Measurements from ENCODE around the gene NCK2. TPM values are rescaled to one million over a fixed set of nuclear protein-coding genes. Genes with fewer than 3 reads are reported as not detected.
A peak's percentile ranks its signal among the peaks of the same experiment; 100 is the strongest.

NCK2 gene
- total RNA-seq, 1 experiment from 2014 or later = 75.4 TPM

DNA sequence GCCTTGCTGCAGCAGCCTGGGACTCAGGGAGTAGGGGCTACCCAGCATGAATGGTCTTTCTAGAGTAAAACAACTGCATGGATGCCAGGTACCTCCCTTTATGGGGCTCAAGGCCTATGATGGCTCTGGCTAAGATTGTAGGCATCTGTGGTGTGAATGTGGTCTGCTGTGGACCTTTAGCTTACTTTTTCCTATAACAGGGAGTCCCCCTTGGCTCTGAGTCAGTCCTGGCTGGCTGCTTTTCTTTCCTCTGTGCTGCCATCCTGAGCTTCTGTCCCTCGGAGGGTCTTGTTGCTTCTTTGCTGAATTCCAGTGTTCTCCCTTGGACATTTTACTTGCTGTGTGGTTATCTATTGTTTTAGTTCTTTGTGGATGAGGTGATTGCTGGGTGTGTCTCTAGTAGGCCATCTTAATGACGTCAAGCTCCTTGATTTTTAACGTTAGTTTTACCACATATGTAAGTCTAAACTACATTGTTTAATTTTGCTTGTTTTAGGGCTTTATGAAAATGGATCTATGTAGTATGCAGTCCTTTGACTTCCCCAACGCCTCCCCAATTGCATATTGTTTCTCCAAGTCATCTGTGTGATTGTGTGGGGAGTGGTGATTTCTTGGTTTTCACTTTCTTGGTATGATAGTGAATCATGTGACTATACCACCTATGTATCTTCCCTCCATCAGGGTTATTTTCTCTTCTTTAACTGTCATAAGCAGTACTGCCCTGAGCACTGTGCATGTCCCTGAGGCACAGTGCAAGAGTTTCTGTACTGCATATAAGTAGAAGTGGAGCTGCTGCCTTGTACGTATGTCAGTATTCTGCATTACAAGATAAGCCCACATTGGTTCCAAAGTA, 92.4 kb downstream of the NCK2 start:
- peaks cover 18% of the 10 kb centered on the region for H3K36me3 Mint-ChIP-seq
- CTCF ChIA-PET = interaction anchor here (1.1 kb wide), 1 partner anchor 68 kb away, joined by 3 read pairs; no protein-coding TSS in a partner anchor

DNA sequence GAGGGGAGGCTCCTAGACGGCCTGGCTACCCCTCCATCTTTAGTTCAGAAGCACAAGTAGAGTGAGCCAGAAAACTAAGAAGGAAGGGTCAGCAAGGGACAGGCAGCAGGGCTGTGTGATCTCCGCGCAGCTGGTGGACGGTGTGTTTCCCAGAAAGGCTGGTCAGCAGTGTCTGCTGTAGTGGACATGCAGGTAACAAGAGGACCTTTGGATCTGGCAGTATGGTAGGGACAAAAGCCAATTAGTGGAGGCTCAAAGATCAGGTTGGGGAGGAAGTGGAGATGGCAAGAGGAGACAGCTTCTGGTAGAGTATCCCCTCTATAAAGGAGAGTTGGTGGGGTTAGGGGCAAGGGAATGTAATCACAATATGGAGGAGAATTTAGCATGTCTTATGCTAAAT, 95.1 kb downstream of the NCK2 start:
- no peak for DNase-seq (ENCODE audit: low spot score)
- peaks cover 5% of the 10 kb centered on the region for H3K36me3 Mint-ChIP-seq
- no peaks in the 10 kb centered on the region for H3K27me3 Mint-ChIP-seq (ENCODE audit: low read depth)
- peak overlapping the region; percentile 47 for H3K27ac Mint-ChIP-seq
- H3K4me3 Mint-ChIP-seq = no peak overlapping the region
- no peak for ATAC-seq
- ChIA-PET CTCF (no interaction called here), POLR2A (no interaction called here)
- TF ChIP-seq ZNF121 (CRISPR knock-in tag; IDR thresholded peaks at IDR 0.05) (no peak), GABPB1 (CRISPR knock-in tag; IDR thresholded peaks at IDR 0.05) (no peak), CREM (CRISPR knock-in tag; IDR thresholded peaks at IDR 0.05) (no peak), TP53 (CRISPR knock-in tag; IDR thresholded peaks at IDR 0.05) (no peak)
- TF ChIP-seq, protein P1, sequence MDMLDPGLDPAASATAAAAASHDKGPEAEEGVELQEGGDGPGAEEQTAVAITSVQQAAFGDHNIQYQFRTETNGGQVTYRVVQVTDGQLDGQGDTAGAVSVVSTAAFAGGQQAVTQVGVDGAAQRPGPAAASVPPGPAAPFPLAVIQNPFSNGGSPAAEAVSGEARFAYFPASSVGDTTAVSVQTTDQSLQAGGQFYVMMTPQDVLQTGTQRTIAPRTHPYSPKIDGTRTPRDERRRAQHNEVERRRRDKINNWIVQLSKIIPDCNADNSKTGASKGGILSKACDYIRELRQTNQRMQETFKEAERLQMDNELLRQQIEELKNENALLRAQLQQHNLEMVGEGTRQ (CRISPR knock-in tag; IDR thresholded peaks at IDR 0.05) = no peak
- TF ChIP-seq, protein P2, sequence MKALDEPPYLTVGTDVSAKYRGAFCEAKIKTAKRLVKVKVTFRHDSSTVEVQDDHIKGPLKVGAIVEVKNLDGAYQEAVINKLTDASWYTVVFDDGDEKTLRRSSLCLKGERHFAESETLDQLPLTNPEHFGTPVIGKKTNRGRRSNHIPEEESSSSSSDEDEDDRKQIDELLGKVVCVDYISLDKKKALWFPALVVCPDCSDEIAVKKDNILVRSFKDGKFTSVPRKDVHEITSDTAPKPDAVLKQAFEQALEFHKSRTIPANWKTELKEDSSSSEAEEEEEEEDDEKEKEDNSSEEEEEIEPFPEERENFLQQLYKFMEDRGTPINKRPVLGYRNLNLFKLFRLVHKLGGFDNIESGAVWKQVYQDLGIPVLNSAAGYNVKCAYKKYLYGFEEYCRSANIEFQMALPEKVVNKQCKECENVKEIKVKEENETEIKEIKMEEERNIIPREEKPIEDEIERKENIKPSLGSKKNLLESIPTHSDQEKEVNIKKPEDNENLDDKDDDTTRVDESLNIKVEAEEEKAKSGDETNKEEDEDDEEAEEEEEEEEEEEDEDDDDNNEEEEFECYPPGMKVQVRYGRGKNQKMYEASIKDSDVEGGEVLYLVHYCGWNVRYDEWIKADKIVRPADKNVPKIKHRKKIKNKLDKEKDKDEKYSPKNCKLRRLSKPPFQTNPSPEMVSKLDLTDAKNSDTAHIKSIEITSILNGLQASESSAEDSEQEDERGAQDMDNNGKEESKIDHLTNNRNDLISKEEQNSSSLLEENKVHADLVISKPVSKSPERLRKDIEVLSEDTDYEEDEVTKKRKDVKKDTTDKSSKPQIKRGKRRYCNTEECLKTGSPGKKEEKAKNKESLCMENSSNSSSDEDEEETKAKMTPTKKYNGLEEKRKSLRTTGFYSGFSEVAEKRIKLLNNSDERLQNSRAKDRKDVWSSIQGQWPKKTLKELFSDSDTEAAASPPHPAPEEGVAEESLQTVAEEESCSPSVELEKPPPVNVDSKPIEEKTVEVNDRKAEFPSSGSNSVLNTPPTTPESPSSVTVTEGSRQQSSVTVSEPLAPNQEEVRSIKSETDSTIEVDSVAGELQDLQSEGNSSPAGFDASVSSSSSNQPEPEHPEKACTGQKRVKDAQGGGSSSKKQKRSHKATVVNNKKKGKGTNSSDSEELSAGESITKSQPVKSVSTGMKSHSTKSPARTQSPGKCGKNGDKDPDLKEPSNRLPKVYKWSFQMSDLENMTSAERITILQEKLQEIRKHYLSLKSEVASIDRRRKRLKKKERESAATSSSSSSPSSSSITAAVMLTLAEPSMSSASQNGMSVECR (CRISPR knock-in tag; IDR thresholded peaks at IDR 0.05; ENCODE audit: borderline replicate concordance) = no peak
- H3K9me3 Mint-ChIP-seq = peaks cover 4% of the 10 kb centered on the region
- H3K4me1 Mint-ChIP-seq = peaks cover 67% of the 10 kb centered on the region

More for the DNA sequence above, 92.4 kb downstream of the NCK2 start:
- H3K4me3 Mint-ChIP-seq = no peak overlapping the region
- TF ChIP-seq CREB1 (CRISPR knock-in tag; IDR thresholded peaks at IDR 0.05) = no peak
- no peak for TF ChIP-seq ZNF138 (CRISPR knock-in tag; conservative IDR thresholded peaks at IDR 0.05)
- TF ChIP-seq, protein P3, sequence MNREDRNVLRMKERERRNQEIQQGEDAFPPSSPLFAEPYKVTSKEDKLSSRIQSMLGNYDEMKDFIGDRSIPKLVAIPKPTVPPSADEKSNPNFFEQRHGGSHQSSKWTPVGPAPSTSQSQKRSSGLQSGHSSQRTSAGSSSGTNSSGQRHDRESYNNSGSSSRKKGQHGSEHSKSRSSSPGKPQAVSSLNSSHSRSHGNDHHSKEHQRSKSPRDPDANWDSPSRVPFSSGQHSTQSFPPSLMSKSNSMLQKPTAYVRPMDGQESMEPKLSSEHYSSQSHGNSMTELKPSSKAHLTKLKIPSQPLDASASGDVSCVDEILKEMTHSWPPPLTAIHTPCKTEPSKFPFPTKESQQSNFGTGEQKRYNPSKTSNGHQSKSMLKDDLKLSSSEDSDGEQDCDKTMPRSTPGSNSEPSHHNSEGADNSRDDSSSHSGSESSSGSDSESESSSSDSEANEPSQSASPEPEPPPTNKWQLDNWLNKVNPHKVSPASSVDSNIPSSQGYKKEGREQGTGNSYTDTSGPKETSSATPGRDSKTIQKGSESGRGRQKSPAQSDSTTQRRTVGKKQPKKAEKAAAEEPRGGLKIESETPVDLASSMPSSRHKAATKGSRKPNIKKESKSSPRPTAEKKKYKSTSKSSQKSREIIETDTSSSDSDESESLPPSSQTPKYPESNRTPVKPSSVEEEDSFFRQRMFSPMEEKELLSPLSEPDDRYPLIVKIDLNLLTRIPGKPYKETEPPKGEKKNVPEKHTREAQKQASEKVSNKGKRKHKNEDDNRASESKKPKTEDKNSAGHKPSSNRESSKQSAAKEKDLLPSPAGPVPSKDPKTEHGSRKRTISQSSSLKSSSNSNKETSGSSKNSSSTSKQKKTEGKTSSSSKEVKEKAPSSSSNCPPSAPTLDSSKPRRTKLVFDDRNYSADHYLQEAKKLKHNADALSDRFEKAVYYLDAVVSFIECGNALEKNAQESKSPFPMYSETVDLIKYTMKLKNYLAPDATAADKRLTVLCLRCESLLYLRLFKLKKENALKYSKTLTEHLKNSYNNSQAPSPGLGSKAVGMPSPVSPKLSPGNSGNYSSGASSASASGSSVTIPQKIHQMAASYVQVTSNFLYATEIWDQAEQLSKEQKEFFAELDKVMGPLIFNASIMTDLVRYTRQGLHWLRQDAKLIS (CRISPR knock-in tag; IDR thresholded peaks at IDR 0.05; ENCODE audit: borderline replicate concordance) = no peak
- no peak for TF ChIP-seq FOXJ3 (CRISPR knock-in tag; IDR thresholded peaks at IDR 0.05; ENCODE audit: borderline replicate concordance)
- TF ChIP-seq, protein P4, sequence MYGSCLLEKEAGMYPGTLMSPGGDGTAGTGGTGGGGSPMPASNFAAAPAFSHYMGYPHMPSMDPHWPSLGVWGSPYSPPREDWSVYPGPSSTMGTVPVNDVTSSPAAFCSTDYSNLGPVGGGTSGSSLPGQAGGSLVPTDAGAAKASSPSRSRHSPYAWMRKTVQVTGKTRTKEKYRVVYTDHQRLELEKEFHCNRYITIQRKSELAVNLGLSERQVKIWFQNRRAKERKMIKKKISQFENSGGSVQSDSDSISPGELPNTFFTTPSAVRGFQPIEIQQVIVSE (CRISPR knock-in tag; IDR thresholded peaks at IDR 0.05; ENCODE audit: borderline replicate concordance) = no peak
- no peak for TF ChIP-seq CREM (CRISPR knock-in tag; IDR thresholded peaks at IDR 0.05)
- TF ChIP-seq TEAD1 (CRISPR knock-in tag; IDR thresholded peaks at IDR 0.05) = no peak
- no peak for TF ChIP-seq RORB (CRISPR knock-in tag; IDR thresholded peaks at IDR 0.05)
- no peak for TF ChIP-seq ZNF263 (CRISPR knock-in tag; IDR thresholded peaks at IDR 0.05; ENCODE audit: low read depth)
- TF ChIP-seq GABPB1 (CRISPR knock-in tag; IDR thresholded peaks at IDR 0.05) = no peak
- TF ChIP-seq, protein P5, sequence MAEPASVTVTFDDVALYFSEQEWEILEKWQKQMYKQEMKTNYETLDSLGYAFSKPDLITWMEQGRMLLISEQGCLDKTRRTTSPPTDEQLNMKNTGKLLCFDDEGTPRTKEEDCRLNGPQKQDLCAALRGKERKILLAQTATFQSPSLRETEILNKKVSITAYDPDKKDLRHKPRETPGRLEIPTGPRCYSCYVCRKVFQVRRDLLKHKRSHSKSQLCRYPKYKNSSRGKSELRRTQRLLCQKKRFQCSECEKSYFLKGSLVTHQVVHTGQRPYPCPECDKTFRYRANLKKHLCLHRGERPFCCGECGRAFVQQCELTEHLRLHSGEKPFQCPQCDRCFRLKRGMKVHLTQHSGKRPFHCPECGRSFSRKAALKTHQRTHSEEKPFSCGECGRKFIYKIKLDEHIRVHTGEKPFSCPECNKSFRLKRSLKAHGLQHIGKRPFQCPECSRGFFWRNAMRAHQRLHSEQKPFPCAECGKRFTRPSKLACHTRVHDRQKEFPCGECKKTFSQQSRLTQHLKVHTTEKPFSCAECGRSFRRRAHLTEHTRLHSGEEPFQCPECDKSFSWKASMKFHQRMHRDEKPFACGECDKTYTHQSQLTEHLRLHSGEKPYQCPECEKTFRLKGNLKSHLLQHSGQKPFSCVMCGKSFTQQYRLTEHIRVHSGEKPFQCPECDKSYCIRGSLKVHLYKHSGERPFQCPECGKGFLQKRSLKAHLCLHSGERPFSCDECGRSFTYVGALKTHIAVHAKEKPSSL (CRISPR knock-in tag; conservative IDR thresholded peaks at IDR 0.05) = no peak
- TF ChIP-seq, protein P6, sequence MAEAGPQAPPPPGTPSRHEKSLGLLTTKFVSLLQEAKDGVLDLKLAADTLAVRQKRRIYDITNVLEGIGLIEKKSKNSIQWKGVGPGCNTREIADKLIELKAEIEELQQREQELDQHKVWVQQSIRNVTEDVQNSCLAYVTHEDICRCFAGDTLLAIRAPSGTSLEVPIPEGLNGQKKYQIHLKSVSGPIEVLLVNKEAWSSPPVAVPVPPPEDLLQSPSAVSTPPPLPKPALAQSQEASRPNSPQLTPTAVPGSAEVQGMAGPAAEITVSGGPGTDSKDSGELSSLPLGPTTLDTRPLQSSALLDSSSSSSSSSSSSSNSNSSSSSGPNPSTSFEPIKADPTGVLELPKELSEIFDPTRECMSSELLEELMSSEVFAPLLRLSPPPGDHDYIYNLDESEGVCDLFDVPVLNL (CRISPR knock-in tag; IDR thresholded peaks at IDR 0.05; ENCODE audit: borderline replicate concordance, low read depth) = no peak
- no peak for TF ChIP-seq JAZF1 (CRISPR knock-in tag; IDR thresholded peaks at IDR 0.05)
- TF ChIP-seq, protein P7, sequence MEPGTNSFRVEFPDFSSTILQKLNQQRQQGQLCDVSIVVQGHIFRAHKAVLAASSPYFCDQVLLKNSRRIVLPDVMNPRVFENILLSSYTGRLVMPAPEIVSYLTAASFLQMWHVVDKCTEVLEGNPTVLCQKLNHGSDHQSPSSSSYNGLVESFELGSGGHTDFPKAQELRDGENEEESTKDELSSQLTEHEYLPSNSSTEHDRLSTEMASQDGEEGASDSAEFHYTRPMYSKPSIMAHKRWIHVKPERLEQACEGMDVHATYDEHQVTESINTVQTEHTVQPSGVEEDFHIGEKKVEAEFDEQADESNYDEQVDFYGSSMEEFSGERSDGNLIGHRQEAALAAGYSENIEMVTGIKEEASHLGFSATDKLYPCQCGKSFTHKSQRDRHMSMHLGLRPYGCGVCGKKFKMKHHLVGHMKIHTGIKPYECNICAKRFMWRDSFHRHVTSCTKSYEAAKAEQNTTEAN (CRISPR knock-in tag; IDR thresholded peaks at IDR 0.05) = no peak
- ATAC-seq (no peak), DNase-seq (ENCODE audit: low spot score) (no peak)
- peaks cover 20% of the 10 kb centered on the region for H3K9me3 Mint-ChIP-seq
- H3K27me3 Mint-ChIP-seq (ENCODE audit: low read depth) = no peaks in the 10 kb centered on the region
- no peak overlapping the region for H3K27ac Mint-ChIP-seq
- H3K4me1 Mint-ChIP-seq = peaks cover 61% of the 10 kb centered on the region
- POLR2A ChIA-PET = no interaction called here

Data from WTC11 (cell line).